GM12864 (cell line): Measurements from ENCODE around the gene MARCHF10.

Source experiments
- DNase-seq: peaks from one replicate; pipeline ENCODE4 v3.0.0-alpha.2; 2011; ENCODE audit warnings: low read depth
- H3K4me3 ChIP-seq: 2 replicates; pipeline ENCODE4 v1.5.1; 2011; ENCODE audit warnings: mild to moderate bottlenecking, low read depth, low read length, control low read depth
- TF ChIP-seq, protein P1 (sequence below): IDR thresholded peaks from 2 replicates; pipeline ENCODE4 v1.5.1; 2011; ENCODE audit warnings: low read depth, mild to moderate bottlenecking, moderate library complexity, low read length, control low read depth, inconsistent platforms; ENCODE audit errors: missing control alignments

MARCHF10 gene

DNA sequence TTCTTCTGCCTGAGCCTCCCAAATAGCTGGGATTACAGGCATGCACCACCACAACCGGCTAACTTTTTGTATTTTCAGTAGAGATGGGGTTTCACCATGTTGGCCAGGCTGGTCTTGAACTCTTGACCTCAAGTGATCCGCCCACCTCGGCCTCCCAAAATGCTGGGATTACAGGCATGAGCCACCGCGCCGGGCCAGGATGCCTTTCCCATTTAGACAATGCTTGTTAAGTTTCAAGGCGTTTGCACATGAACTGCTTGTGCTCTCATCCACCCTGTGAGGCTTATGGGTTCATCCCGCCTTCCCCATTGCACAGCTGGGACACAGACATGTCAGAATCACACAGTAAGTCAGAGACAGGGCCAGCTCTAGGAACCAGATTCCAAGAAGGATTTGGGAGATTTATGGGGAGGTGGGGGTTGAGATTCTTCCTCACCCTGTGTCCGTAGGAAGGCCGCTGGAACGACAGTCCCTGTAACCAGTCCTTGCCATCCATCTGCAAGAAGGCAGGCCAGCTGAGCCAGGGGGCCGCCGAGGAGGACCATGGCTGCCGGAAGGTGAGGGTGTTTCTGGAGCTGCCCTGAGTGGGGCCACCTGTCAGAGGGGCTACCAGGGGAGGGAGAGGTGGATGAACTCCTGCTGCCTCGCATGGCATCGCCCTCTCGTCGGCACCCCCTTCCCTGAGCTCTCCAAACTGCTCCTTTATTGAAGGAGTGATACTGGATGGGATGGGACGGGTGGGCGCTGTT lies 134.3 kb downstream of the MARCHF10 start:
- no peak for DNase-seq
- no peak overlapping the region for H3K4me3 ChIP-seq
- TF ChIP-seq, protein P1, sequence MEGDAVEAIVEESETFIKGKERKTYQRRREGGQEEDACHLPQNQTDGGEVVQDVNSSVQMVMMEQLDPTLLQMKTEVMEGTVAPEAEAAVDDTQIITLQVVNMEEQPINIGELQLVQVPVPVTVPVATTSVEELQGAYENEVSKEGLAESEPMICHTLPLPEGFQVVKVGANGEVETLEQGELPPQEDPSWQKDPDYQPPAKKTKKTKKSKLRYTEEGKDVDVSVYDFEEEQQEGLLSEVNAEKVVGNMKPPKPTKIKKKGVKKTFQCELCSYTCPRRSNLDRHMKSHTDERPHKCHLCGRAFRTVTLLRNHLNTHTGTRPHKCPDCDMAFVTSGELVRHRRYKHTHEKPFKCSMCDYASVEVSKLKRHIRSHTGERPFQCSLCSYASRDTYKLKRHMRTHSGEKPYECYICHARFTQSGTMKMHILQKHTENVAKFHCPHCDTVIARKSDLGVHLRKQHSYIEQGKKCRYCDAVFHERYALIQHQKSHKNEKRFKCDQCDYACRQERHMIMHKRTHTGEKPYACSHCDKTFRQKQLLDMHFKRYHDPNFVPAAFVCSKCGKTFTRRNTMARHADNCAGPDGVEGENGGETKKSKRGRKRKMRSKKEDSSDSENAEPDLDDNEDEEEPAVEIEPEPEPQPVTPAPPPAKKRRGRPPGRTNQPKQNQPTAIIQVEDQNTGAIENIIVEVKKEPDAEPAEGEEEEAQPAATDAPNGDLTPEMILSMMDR, result no peak

DNA sequence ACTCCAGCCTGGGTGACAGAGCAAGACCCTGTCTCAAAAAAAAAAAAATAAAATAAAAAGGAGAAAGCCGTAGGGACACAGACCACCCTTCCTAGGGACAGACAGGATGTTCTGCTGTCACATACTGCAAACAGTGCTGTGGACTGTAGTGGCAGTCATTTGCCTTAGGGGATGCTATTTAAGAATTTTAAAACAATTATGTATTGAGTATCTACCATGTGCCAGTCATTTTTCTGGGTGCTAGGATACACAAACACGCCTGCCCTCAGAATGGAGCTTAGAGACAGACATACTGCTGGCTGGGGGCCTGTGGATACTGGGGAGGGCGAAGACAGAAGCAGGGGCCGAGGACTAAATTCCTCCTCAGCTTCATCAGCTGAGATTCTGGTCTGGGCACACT lies 135.2 kb downstream of the MARCHF10 start:
- TF ChIP-seq, protein P1, result no peak
- DNase-seq, result no peak
- no peak overlapping the region for H3K4me3 ChIP-seq

DNA sequence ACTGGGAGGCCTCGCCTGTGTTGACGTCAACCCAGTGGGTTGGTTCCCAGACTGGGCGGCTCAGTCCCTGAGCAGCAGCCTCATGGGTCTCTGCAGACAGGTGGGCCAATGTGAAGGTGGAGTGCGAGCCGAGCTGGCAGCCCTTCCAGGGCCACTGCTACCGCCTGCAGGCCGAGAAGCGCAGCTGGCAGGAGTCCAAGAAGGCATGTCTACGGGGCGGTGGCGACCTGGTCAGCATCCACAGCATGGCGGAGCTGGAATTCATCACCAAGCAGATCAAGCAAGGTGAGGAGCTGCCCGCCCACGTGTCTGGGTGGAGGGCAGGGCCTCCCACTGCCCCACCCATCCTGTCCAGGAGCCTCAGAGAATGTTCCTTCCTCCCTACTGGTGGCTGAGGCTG lies 136.6 kb downstream of the MARCHF10 start:
- no peak for DNase-seq
- TF ChIP-seq, protein P1, result no peak
- no peak overlapping the region for H3K4me3 ChIP-seq

DNA sequence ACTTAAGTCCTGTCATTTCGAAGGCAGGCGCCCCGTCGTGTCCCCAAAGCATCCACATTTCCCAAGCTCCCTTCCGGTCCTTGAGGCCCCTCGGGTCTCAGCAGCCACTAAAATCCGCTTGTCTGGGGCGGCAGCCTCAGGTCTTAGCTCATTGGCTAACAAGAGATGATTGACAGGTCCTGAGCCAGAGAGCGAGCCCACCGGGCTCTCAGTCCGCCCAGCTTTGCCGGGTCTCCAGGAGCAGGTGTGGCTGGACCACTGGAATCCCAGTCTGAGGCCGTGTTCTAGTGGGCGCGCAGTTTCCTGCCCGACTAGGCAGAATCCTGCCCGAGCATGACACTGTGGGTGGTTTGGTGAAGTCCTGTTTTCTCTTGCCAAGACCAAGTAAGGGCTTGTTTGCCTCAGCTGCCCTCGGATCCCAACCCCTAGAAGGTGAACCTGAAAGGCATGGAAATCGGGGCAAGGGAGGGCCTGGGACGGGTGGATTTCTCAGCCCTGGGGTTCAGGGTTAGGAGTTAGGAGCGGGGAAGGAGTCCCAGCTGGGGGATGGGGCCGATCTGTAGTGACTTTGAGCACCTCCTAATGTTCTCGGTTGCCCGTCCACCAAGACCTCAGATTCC lies 137.8 kb downstream of the MARCHF10 start:
- no peak overlapping the region for H3K4me3 ChIP-seq
- TF ChIP-seq, protein P1, result no peak
- DNase-seq, result no peak

DNA sequence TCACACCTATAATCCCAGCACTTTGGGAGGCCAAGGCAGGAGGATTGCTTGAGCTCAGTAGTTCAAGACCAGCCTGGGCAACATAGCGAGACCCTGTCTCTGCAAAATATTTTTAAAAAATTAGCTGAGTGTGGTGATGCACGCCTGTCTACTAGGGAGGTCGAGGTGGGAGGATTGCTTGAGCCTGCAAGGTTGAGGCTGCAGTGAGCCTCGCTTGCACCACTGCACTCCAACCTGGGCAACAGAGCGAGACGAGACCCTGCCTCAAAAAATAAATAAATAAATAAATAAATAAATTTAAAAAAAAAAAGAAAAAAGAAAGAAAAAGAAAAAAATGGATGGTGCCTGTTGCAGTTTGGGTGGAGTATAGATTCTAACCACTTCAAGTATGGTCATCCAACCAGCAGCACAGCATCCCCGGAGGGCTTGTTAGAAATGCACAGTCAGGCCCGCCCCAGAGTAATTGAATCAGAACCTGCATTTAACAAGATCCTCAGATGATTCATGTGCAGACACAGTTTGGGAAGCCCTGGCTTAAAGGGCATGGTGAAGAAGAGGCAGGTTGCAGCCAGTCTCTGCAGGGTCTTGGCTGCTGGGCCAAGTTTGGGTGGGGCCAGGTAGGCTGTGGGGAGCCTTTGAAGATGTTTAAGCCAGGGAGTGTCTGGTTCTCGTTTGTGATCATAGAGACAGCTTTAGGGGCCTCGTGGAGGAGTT lies 139.9 kb downstream of the MARCHF10 start:
- H3K4me3 ChIP-seq, result no peak overlapping the region
- no peak for DNase-seq
- TF ChIP-seq, protein P1, result no peak

DNA sequence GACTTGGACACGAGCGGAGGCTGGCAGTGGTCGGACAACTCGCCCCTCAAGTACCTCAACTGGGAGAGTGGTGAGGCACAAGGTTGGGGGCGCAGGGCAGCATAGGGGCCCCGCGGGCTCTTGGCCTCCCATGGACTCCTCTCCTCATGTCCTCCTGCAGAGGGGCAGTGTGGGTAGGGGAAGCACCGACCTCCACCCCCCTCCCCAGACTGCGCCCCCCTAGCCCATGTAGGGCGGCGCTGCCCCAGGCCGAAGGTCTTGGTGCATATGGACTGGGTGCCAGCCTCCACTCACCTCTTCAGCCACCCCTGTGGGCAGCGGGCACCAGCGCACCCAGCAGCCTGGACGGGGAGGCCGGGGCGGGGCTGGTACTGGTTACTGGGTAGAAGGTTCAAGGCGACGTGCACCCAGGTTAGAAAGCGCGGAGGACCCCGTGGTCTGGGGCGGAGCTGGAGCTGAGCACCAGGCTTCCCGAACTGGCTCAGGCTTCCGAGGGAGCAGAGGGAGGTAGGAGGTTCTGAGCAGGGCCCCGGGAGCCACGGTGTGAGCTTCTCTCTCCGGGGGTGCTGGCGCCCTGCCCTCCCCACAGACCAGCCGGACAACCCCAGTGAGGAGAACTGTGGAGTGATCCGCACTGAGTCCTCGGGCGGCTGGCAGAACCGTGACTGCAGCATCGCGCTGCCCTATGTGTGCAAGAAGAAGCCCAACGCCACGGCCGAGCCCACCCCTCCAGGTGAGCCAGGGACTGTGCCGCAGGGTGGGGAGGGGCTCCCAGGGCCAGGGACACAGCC lies 141.1 kb downstream of the MARCHF10 start:
- no peak overlapping the region for H3K4me3 ChIP-seq
- TF ChIP-seq, protein P1, result no peak
- no peak for DNase-seq
